Calu3 (cell line): ENCODE results near the gene EYS. TPM values are rescaled to one million over a fixed set of nuclear protein-coding genes. Genes with fewer than 3 reads are reported as not detected.

Experiments used
- BruUV-seq: library from RNA; stranded (reverse); fragments of 400-500 nt; replicated peaks from 2 replicates; lab custom pipeline; 2021; lab: Mats Ljungman, UMichigan
- CTCF ChIA-PET: fragments of 300-600 bp; sonication (Branson Sonifier 250); formaldehyde crosslinking; loops from one replicate; lab custom pipeline; 2022; ENCODE audit warnings: antibody characterized with exemption; lab: Charles Lee
- DNase-seq: peaks from one replicate; pipeline ENCODE4 v3.0.0; 2022
- H3K27ac Mint-ChIP-seq: one replicate; pipeline ENCODE4 v1.8.0; 2022; ENCODE audit warnings: mixed read lengths; ENCODE audit not compliant: unreplicated experiment
- H3K27me3 Mint-ChIP-seq: one replicate; pipeline ENCODE4 v1.8.0; 2022; ENCODE audit warnings: mixed read lengths; ENCODE audit not compliant: unreplicated experiment
- H3K36me3 Mint-ChIP-seq: one replicate; pipeline ENCODE4 v1.8.0; 2022; ENCODE audit warnings: mild to moderate bottlenecking, moderate library complexity, mixed read lengths; ENCODE audit not compliant: insufficient read depth, unreplicated experiment
- H3K4me1 Mint-ChIP-seq: one replicate; pipeline ENCODE4 v1.8.0; 2022; ENCODE audit warnings: mild to moderate bottlenecking, low read depth, mixed read lengths; ENCODE audit not compliant: unreplicated experiment
- H3K4me3 Mint-ChIP-seq: one replicate; pipeline ENCODE4 v1.8.0; 2022; ENCODE audit warnings: mild to moderate bottlenecking, low read depth, moderate library complexity, mixed read lengths; ENCODE audit not compliant: unreplicated experiment
- H3K9me3 Mint-ChIP-seq: one replicate; pipeline ENCODE4 v1.8.0; 2022; ENCODE audit warnings: low read depth, mixed read lengths; ENCODE audit not compliant: unreplicated experiment
- intact Hi-C: fragments of 100-400 bp; cut with micrococcal nuclease; formaldehyde crosslinking; loops from one replicate; pipeline ENCODE4 v1.10.0; 2022; ENCODE audit not compliant: unreplicated experiment
- total RNA-seq: library from RNA; stranded (reverse); gene quantifications from 2 replicates; pipeline ENCODE4 v1.2.3, GENCODE V29; 2022
- TF ChIP-seq, protein P1 (sequence below): fragments of 200-600 bp; IDR thresholded peaks from one replicate; pipeline ENCODE4 v1.8.0; 2022; ENCODE audit warnings: antibody characterized with exemption; ENCODE audit not compliant: unreplicated experiment

EYS gene
- total RNA-seq, 1 experiment from 2014 or later: not detected

DNA sequence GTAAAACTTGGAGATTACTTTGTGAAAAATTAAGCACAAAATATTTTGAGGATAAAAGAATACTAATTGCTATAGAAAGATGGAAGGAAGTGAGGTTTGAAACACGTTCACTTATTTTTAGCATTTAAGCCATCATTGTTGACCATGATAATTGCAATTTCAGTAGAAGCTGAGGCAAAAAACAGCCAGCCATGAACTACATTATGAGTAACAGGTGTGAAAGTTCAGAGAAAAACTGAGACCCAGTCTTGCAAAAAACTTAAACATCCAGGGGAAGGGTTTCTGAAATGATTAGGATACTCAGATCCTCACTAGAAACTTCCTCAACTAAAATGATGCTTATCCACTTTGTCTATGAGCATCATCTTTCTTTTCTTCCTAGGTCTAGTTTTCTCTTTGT lies 1452.0 kb downstream of the EYS start:
- BruUV-seq: no TSS peak
- Mint-ChIP-seq H3K9me3 (no peaks in the 10 kb centered on the region), H3K4me1 (peaks cover 27% of the 10 kb centered on the region), H3K27ac (no peak overlapping the region), H3K27me3 (no peaks in the 10 kb centered on the region), H3K36me3 (no peaks in the 10 kb centered on the region), H3K4me3 (no peak overlapping the region)
- CTCF ChIA-PET: no interaction called here
- intact Hi-C loops: no loop called here
- TF ChIP-seq, protein P1, sequence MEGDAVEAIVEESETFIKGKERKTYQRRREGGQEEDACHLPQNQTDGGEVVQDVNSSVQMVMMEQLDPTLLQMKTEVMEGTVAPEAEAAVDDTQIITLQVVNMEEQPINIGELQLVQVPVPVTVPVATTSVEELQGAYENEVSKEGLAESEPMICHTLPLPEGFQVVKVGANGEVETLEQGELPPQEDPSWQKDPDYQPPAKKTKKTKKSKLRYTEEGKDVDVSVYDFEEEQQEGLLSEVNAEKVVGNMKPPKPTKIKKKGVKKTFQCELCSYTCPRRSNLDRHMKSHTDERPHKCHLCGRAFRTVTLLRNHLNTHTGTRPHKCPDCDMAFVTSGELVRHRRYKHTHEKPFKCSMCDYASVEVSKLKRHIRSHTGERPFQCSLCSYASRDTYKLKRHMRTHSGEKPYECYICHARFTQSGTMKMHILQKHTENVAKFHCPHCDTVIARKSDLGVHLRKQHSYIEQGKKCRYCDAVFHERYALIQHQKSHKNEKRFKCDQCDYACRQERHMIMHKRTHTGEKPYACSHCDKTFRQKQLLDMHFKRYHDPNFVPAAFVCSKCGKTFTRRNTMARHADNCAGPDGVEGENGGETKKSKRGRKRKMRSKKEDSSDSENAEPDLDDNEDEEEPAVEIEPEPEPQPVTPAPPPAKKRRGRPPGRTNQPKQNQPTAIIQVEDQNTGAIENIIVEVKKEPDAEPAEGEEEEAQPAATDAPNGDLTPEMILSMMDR: no peak
- no peak for DNase-seq

DNA sequence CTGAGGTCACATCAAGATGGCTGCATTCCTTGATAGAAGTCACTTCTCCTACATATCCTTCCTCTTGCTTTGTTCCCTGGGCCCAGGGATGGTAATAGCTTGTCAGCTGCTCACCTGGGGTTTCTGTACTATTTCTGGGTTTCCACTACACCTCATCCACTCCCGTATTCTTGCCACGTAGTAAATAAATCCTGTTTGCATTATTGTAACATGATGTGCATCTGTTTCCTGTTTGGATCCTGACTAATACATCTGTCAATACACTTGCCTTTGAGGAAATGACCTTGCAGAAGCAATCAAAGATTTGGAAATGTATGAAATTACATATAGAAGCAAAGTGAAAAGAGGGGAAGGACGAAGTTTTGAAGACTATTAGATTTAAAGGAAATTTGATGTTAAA lies 1452.5 kb downstream of the EYS start:
- no peak for DNase-seq
- BruUV-seq: no TSS peak
- Mint-ChIP-seq H3K27me3 (no peaks in the 10 kb centered on the region), H3K4me3 (no peak overlapping the region), H3K36me3 (no peaks in the 10 kb centered on the region), H3K9me3 (no peaks in the 10 kb centered on the region), H3K4me1 (peaks cover 24% of the 10 kb centered on the region), H3K27ac (no peak overlapping the region)
- intact Hi-C loops: no loop called here
- CTCF ChIA-PET: no interaction called here
- TF ChIP-seq, protein P1: no peak

DNA sequence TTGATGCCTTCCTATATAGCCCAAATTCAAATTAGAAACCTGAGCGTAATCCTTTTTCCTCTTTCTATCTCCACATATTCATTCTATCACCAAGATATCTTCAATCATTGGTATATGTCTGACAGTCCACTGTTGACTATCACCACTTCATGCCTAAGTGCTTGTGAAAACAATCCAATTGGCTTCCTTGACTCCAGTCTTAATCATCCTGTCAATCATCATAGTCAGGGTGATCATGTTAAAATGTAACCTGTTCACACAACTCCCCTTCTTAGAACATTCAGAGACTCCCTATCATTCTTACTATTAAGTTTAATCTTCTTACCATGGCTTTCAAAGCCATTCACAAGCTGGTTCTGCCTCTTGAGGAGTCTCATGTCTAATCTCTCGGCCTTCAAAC lies 1454.8 kb downstream of the EYS start:
- Mint-ChIP-seq H3K27me3 (no peaks in the 10 kb centered on the region), H3K9me3 (no peaks in the 10 kb centered on the region), H3K4me3 (no peak overlapping the region), H3K4me1 (peaks cover 9% of the 10 kb centered on the region), H3K36me3 (no peaks in the 10 kb centered on the region), H3K27ac (no peak overlapping the region)
- CTCF ChIA-PET: no interaction called here
- intact Hi-C loops: no loop called here
- TF ChIP-seq, protein P1: no peak
- DNase-seq: no peak
- no TSS peak for BruUV-seq

DNA sequence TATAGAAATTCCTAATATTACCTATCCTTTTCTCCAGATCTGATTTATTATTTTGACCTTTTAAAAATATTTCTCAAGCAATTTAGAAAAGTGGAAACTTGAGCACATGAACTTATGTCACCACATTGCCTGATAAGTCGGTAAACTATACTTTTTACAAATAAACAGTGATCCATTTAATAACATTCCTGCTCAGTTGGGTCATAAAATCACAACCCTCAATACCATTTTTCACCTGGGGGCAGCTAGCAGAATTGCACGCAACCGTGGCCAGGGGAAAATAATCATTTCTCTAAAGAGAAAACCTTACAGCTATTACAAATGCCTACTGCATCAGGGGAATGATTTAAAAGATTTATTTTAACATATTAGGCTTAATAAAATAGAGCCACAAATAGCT lies 1456.9 kb downstream of the EYS start:
- TF ChIP-seq, protein P1: no peak
- Mint-ChIP-seq H3K4me3 (no peak overlapping the region), H3K9me3 (no peaks in the 10 kb centered on the region), H3K36me3 (no peaks in the 10 kb centered on the region), H3K27ac (no peak overlapping the region), H3K4me1 (peaks cover 9% of the 10 kb centered on the region), H3K27me3 (no peaks in the 10 kb centered on the region)
- CTCF ChIA-PET: no interaction called here
- intact Hi-C loops: no loop called here
- BruUV-seq: no TSS peak
- DNase-seq: no peak
